Measurements from ENCODE around the gene MS4A5.

GRCh38 chr11:60420015-60420414 lies 9.4 kb upstream of the MS4A5 start:
- TF ChIP-seq EZH2phosphoT487 (IDR thresholded peaks at IDR 0.05; ENCODE audit: borderline replicate concordance) (no peak), CTCF (conservative IDR thresholded peaks at IDR 0.05; ENCODE audit: low read length) (no peak)
